GM18907 (cell line): ENCODE results near the gene TTLL8.

Source experiments
- ATAC-seq: cut with Tn5 transposase; IDR thresholded peaks from one replicate; pipeline ENCODE4 v1.9.1; 2021; ENCODE audit warnings: mild to moderate bottlenecking, moderate library complexity; ENCODE audit not compliant: unreplicated experiment

The TTLL8 gene

GRCh38 chr22:50008151-50009040 lies 49.7 kb downstream of the TTLL8 start:
- ATAC-seq = no peak

- ATAC-seq = no peak
Observed at GRCh38 chr22:50007057-50007511, 51.0 kb downstream of the TTLL8 start.

GRCh38 chr22:50004918-50005317 lies 53.2 kb downstream of the TTLL8 start:
- ATAC-seq = no peak

GRCh38 chr22:50002791-50003190 lies 55.3 kb downstream of the TTLL8 start:
- ATAC-seq = no peak

- no peak for ATAC-seq
Observed at GRCh38 chr22:50001388-50002231, 56.5 kb downstream of the TTLL8 start.

GRCh38 chr22:50000587-50001387 lies 57.3 kb downstream of the TTLL8 start:
- ATAC-seq = no peak

- no peak for ATAC-seq
Observed at GRCh38 chr22:49999946-50000586, 58.0 kb downstream of the TTLL8 start.

- no peak for ATAC-seq
Observed at GRCh38 chr22:49999063-49999945, 58.8 kb downstream of the TTLL8 start.

GRCh38 chr22:49998718-49999062 lies 59.4 kb downstream of the TTLL8 start:
- ATAC-seq = no peak

GRCh38 chr22:49997932-49998717 lies 60.0 kb downstream of the TTLL8 start:
- ATAC-seq = no peak

- no peak for ATAC-seq
Observed at GRCh38 chr22:49997251-49997599, 60.9 kb downstream of the TTLL8 start.

- no peak for ATAC-seq
Observed at GRCh38 chr22:49996518-49997250, 61.4 kb downstream of the TTLL8 start.

GRCh38 chr22:49996119-49996517 lies 62.0 kb downstream of the TTLL8 start:
- no peak for ATAC-seq

GRCh38 chr22:49995361-49996118 lies 62.6 kb downstream of the TTLL8 start:
- no peak for ATAC-seq

GRCh38 chr22:49995041-49995360 lies 63.1 kb downstream of the TTLL8 start:
- ATAC-seq = no peak

- ATAC-seq = no peak
Observed at GRCh38 chr22:49994361-49995040, 63.6 kb downstream of the TTLL8 start.
